GM13977 (cell line): Measurements from ENCODE around the gene ZFP36L2.

Experiments used
- DNase-seq: peaks from one replicate; pipeline ENCODE4 v3.0.0; 2012; ENCODE audit warnings: low spot score
- in situ Hi-C: fragments of 300-500 bp; cut with MboI; formaldehyde crosslinking; loops from one replicate; pipeline ENCODE4 v1.12.0; 2022; ENCODE audit warnings: low sequenced_read_pairs, low pct_unique_long_range_greater_than_20kb, mixed read lengths, inconsistent platforms; ENCODE audit not compliant: unreplicated experiment
- TF ChIP-seq, protein P1 (sequence below): IDR thresholded peaks from 2 replicates; pipeline ENCODE4 v1.5.1; 2012; ENCODE audit warnings: mild to moderate bottlenecking, control low read depth; ENCODE audit not compliant: insufficient read depth; ENCODE audit errors: extremely low read depth, missing control alignments

The ZFP36L2 gene

DNA sequence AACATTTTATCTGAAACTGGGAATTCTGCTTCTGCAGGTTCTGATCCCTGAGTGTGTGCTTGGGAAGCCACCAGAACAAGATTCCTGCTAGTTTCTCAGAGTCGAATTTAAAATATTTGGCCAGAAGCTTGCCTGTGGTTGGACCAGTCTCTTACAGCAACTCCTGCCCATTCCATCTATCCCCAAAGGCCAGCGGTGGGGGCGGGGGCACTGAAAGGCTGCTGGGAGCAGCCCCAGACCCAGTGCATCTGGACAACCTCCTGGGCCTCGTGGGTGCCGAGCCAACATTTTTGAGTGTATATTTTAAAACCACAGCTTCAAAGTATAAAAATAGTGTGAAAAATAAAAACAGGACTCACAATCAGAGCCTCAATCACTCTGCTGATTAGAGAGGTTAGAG lies 38.6 kb upstream of the ZFP36L2 start:
- no peak for DNase-seq
- TF ChIP-seq, protein P1, sequence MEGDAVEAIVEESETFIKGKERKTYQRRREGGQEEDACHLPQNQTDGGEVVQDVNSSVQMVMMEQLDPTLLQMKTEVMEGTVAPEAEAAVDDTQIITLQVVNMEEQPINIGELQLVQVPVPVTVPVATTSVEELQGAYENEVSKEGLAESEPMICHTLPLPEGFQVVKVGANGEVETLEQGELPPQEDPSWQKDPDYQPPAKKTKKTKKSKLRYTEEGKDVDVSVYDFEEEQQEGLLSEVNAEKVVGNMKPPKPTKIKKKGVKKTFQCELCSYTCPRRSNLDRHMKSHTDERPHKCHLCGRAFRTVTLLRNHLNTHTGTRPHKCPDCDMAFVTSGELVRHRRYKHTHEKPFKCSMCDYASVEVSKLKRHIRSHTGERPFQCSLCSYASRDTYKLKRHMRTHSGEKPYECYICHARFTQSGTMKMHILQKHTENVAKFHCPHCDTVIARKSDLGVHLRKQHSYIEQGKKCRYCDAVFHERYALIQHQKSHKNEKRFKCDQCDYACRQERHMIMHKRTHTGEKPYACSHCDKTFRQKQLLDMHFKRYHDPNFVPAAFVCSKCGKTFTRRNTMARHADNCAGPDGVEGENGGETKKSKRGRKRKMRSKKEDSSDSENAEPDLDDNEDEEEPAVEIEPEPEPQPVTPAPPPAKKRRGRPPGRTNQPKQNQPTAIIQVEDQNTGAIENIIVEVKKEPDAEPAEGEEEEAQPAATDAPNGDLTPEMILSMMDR = no peak
- in situ Hi-C loops = no loop called here

DNA sequence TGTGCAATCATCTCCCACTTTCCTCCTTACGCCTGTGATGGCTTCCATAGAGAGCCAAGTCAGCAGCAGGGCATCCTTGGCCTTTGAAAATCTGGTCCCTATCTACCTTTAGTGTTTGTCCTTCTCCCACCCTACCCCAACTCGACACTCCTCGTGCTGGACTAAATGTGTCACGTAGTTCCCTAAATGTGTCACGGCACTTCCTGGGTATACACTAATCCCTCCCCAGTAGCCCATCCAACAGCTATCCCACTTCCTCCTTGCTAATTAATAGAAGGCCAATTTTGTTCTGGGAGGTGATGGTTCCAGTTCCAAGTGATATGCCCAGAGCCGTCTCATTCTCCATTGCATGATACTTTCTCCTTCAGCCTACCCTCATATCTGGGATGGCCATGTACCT lies 36.5 kb upstream of the ZFP36L2 start:
- TF ChIP-seq, protein P1 = no peak
- no peak for DNase-seq
- in situ Hi-C loops = no loop called here

DNA sequence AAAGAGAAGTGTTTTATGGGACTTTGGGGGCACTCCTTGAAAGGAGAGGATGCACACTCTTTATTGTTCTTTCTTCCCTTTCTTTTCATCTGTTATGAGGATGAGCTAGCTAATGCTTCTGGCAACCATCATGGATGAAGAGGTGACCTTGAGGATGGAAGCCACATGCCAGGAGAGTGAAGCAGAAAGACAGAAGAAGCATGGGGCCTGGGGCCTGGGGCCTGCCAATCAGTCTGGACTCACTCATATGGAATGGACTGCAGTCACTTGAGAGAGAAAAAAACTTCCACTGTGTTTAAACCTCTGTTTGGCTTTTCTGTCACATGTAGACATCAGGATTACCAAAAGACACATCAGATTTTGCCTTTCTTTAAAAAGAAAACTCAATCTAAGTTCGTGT lies 35.8 kb upstream of the ZFP36L2 start:
- TF ChIP-seq, protein P1 = no peak
- in situ Hi-C loops = no loop called here
- no peak for DNase-seq

DNA sequence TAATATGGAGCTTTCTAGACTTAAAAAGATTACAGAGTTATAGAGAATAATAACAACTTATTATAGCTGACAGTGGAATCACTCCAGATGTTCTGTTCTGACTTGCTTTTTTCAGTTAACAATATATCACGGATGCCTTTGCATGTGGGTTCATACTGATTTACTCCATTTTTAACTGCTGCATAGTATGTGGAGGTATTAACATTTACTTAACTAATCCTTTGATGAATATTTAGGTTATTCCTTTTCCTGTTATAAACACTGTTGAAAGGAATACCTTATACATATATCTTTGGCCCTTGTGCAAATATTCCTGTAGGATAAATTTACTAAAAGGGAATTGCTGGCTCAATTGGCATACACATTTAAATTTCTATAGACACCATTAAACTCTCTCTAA lies 33.1 kb upstream of the ZFP36L2 start:
- TF ChIP-seq, protein P1 = no peak
- in situ Hi-C loops = no loop called here
- no peak for DNase-seq

DNA sequence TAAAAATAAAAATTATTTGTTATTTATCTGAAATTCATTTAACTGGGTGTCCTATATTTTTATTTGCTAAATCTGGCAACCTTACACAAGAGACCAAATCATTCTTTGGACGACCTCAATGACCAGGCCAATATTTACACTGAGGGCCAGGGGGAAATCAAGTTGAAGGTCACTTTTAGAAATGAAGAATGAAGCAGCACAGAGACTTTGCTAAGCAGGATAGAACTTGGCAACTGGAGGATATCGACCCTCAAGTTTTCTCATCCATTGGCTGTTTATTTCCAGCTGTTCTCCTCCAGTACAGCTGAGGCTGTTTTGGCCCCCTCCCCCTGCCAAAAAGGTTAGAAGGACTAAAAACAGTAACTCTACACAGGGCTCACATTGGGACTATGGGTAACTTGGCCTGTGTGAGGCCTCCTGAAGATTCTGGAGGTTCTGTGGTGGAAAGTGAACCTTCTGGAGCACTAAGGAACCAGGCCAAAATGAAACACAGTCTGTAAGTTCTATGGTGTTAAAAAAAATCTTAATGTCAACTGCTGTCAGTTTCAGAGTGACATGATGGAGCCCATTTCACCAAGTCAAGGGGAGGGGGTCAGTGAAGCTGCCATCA lies 32.2 kb upstream of the ZFP36L2 start:
- TF ChIP-seq, protein P1 = no peak
- in situ Hi-C loops = no loop called here

DNA sequence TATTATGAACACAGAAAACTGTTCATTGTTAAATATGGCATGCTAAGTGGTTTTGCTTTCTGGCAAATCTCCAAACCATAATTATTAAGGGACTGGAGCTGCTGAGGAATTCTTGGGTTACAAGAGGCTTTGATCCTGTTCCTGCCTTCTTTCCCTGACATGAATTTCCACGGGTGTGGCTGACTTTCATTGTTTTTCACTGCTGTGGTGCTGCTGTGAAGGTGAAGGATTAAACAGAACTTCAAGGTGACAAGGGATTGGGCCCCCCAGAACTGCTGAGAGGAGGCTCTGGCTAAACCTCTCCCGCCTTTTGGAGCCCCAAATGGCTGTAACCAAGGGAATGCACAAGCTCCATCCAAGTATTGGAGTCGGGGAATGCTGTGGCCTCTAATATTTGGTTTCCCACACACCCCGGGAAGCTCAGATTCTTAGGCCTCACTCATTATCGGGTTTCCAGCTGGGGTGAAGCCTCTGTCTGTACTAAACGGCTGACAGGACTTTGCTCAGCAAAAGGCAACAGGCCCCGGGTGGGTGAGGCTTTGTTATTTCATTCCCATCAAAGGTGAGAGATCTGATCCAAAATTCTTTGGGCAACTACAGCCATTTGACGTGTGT lies 29.0 kb upstream of the ZFP36L2 start:
- in situ Hi-C loops = no loop called here
- DNase-seq = no peak
- TF ChIP-seq, protein P1 = no peak

More for the DNA sequence above, 32.2 kb upstream of the ZFP36L2 start:
- no peak for DNase-seq
